H1 (cell line): ENCODE results near the gene GGA2. TPM values are rescaled to one million over a fixed set of nuclear protein-coding genes. Genes with fewer than 3 reads are reported as not detected.

Source experiments
- CBX5 ChIP-seq: fragments of 300-800, 300-1000 bp; sonication (generic); IDR thresholded peaks from 2 replicates; pipeline ENCODE4 v1.7.1; 2016; ENCODE audit warnings: antibody characterized with exemption, low read length, low read depth
- KDM5A ChIP-seq: fragments of 200-600 bp; IDR thresholded peaks from 2 replicates; pipeline ENCODE4 v1.7.1; 2012; ENCODE audit warnings: mild to moderate bottlenecking, low read length, inconsistent platforms, mixed read lengths
- POLR2AphosphoS5 ChIP-seq: IDR thresholded peaks from 2 replicates; pipeline ENCODE4 v1.6.1; 2011; ENCODE audit warnings: low read depth, low read length
- SAP30 ChIP-seq: fragments of 300-600 bp; sonication (generic); IDR thresholded peaks from 2 replicates; pipeline ENCODE4 v1.7.1; 2012; ENCODE audit warnings: low read length, moderate library complexity, mild to moderate bottlenecking, inconsistent platforms; ENCODE audit not compliant: insufficient read depth, insufficient replicate concordance
- SRF ChIP-seq: IDR thresholded peaks from 2 replicates; pipeline ENCODE4 v1.6.1; 2011; ENCODE audit warnings: mild to moderate bottlenecking, low read depth, low read length, moderate library complexity
- polyA plus RNA-seq, 7 experiments: library from polyadenylated mRNA; depleted of rRNA in 3 of 7; stranded (reverse) in 5 of 7; unstranded in 2 of 7; fragments of >200 nt in 5 of 7; fragments of 200-250 nt in 2 of 7; gene quantifications; 1 replicate in 5 of 7; 2 replicates in 1 of 7; 4 replicates in 1 of 7; pipeline versions ENCODE4 v1.2.1 to v1.2.3, GENCODE V29; 2011 to 2013; ENCODE audit warnings: missing spikeins in 2 of 7, mixed read lengths in 2 of 7
- total RNA-seq: library from RNA; stranded (reverse); fragmentation: NEBNext Ultra II Directional; extraction: Animal tissue kit (Norgen Biotek cat#: 25700); gene quantifications from 2 replicates; pipeline ENCODE4 v1.2.1, GENCODE V29; 2021

The GGA2 gene
- total and polyA plus RNA-seq, 2 of the 8 experiments (the other 6 are each of a cell fraction or from before 2014, with no cell fraction given): 65.8 to 114 TPM

DNA sequence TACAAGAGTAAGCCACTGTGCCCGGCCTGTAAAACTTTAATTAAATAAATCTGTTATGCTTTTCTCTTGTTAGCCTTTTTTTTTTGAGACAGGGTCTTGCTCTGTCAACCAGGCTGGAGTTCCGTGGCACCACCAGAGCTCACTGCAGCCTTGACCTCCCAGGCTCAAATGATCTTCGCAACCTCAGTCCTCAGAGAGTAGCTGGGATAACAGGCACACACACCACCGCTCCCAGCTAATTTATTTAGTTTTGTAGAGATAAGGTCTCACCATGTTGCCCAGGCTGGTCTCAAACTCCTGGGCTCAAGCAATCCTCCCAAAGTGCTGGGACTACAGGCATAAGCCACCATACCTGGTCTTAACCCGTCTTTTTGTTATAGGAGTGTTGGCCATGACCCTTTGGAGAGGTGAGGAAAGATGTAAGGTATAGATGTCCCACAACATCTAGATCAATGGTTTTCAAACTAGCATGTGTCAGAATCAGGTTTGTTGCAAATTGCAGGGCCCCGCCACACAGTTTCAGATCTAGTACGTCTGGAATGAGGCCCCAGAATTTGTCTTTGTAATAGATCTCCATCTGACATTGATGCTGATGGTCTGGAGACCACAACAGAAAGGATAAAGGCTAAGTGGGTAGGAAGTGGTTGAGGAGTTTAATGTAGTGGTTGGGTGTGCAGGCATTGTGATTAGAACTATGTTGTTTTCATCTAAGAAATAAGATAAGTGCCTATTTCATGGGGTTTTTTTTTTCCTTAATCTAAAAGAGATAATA is 4.3 kb upstream of the GGA2 start (continued):
- TF ChIP-seq SAP30: no peak
- TF ChIP-seq SRF: no peak
- no peak for TF ChIP-seq POLR2AphosphoS5
- TF ChIP-seq KDM5A: no peak
- TF ChIP-seq CBX5: no peak
